ENCODE data around the gene CD101. TPM values are rescaled to one million over a fixed set of nuclear protein-coding genes. Genes with fewer than 3 reads are reported as not detected.

The CD101 gene
- total RNA-seq, 2 experiments from 2014 or later, result 0.48 TPM; not detected in 1

DNA sequence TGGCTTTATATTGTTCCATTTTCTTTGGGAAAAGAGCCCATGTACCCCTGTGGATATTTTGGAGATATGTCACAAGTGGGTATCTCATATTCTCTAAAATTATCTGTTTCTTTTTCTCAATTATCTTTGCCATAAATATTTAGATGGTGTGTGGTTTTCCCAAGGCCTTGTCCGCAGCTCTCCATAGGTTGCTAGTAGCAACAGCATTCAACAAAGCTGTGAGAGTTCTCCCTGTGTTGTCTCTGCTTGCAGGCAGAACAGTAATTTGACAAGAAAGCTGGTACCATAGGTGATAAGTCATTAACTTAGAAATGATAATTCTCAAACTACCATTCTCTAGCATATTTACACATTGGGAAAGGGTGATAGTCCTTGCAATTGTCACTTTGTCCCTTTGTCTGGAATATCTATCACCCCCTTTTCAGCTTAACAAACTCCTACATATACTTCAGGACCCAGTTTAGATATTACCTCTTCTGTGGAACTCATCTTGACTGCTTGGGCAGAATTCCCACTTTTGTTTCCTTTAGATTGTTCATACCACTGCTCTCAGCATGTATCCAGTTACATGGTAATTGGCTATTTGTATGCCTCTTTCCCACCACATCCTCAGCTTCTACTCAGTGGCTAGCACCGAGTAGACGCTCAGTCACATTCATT, 8.9 kb downstream of the CD101 start:
- POLR2A ChIA-PET, result no interaction called here
- CTCF ChIA-PET, result no interaction called here

DNA sequence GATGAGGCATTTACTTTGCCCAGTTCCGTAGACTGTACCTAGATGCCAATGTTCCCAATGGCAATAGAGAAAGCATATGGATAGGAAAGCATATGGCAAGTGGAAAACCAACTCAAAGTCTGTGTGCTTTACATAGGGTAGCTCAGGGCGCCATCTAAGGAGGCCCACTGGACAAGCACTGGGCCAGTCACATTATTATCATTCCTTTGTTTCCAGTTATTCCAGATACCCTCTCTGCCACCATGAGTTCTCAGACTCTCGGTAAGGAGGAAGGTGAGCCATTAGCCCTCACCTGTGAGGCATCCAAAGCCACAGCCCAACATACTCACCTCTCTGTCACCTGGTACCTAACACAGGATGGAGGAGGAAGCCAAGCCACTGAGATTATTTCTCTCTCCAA, 9.8 kb downstream of the CD101 start:
- CTCF ChIA-PET, result no interaction called here
- POLR2A ChIA-PET, result no interaction called here

DNA sequence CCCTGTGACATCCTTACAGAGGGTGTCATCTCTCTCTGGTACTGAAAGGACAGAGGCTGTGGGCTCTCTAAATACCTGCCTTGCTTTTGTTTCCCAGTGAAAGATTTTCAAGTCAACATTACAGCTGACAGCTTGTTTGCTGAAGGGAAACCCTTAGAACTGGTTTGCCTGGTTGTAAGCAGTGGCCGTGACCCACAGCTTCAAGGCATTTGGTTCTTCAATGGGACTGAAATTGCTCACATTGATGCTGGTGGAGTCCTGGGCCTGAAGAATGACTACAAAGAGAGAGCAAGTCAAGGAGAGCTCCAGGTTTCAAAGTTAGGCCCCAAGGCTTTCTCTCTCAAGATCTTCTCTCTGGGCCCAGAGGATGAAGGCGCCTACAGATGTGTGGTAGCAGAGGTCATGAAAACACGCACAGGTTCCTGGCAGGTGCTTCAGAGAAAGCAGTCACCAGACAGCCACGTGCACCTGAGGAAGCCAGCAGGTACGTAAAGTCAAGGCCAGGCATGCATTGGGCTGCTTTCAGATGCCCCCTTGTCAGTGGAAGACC, 11.8 kb downstream of the CD101 start:
- CTCF ChIA-PET, result interaction anchor here (0.9 kb wide), 1 partner anchor 78 kb away, joined by 3 read pairs; no protein-coding TSS in a partner anchor
- POLR2A ChIA-PET, result no interaction called here

GRCh38 chr1:117014209-117014608, 12.6 kb downstream of the CD101 start:
- POLR2A ChIA-PET, result no interaction called here
- CTCF ChIA-PET, result interaction anchor here (0.5 to 0.9 kb wide), 2 partner anchors 69 to 79 kb away, joined by 3 to 4 read pairs; no protein-coding TSS in a partner anchor

DNA sequence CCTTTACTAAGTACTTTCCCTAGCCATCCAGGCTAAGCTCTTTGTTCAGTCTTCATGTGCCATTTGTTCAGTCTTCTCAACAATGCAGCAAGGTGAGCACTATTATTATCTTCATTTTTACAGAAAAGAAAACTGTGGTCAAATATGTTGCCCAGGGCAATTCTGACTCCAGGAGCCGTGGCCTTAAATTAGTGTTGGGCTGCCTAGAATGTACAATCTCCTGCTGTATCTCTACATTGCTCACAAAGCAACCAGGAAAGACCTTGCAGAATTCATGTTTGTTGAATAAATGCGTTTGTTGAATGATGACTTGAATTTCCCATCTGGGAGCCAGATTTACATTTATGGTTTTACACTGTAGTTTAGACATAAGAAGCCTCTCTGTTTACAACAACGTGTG, 14.2 kb downstream of the CD101 start:
- POLR2A ChIA-PET, result no interaction called here

DNA sequence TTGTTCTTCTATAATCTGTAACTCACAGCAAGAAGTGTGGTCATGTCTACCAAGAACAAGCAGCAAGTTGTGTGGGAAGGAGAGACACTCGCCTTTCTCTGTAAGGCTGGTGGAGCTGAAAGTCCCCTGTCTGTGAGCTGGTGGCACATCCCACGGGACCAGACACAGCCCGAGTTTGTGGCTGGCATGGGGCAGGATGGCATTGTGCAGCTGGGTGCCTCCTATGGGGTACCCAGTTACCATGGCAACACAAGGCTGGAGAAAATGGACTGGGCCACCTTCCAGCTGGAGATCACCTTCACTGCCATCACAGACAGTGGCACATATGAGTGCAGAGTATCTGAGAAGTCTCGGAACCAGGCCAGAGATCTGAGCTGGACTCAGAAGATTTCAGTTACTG, 15.5 kb downstream of the CD101 start:
- CTCF ChIA-PET, result interaction anchor here (0.6 kb wide), 1 partner anchor 112 kb away, joined by 3 read pairs; no protein-coding TSS in a partner anchor
- POLR2A ChIA-PET, result no interaction called here

More for the DNA sequence above, 14.2 kb downstream of the CD101 start:
- CTCF ChIA-PET, result no interaction called here

DNA sequence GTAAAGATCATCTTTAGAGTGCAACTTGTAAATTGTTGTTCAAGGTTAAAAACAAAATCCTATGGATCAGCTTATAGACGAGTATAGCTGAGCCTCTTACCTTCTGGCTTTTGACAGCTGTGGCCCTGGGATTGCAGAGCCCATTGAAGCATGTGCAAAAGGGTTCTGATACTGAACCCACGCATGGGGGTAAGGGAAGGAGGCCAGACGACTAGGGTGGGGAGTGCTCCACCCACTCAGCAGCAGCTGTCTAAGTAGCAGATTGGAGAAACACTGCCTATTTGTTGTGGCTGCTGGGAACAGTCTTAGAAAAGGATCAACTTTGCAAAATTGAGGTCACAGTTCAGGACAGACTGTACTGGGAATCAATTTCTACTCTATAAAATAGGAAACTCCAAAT, 16.1 kb downstream of the CD101 start:
- ChIA-PET POLR2A (no interaction called here), CTCF (interaction anchor here (0.6 kb wide), 1 partner anchor 112 kb away, joined by 3 read pairs; no protein-coding TSS in a partner anchor)

DNA sequence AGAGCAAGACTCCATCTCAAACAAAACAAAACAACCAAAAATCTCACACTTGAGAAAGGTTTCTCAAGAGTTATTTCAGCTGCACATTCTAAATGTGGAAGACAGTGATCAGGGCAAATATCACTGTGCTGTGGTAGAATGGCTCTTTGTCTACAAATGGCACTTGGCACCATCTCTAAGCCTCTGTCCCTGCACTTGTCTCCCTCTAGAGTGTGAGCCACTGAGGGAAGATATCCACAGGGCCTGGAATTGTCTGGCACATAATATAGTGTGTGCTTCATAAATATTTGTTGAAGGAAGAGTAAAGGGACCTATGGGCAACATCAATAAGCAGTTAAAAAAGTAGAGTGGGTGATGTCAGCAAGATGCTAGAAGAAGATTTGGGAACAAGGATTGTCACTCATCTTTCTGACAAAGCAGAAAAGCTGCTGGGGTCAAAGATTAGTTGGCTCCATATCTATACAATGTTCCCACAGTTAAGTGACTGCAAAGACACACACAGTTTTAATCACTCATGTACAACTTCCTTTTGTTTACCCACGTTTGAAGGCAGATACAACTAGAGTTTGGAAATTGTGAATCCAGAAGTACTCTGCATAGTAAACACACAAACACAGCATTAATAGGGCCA, 19.1 kb downstream of the CD101 start:
- POLR2A ChIA-PET, result no interaction called here

DNA sequence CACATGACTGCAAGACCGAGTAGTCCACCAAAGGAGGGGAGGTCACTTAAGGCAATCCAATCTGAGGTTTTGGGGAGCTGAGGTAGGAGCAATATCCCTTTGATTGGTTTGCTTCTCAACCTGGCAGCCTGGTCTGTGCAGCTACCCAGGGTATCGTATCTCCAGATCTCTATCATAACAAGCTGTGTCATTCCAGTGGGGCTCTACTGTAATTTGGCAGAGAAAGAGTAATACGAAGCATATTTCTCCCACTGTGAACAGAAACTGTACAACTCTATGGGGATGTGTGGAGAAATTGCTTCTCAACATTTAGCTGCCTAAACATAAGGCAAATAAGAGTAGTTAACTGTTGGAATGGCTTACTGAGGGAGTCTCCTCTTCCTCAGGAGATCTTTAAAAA, 20.6 kb downstream of the CD101 start:
- POLR2A ChIA-PET, result no interaction called here
- CTCF ChIA-PET, result no interaction called here

More for the DNA sequence above, 19.1 kb downstream of the CD101 start:
- CTCF ChIA-PET, result no interaction called here

GRCh38 chr1:117025568-117025967, 24.0 kb downstream of the CD101 start:
- ChIA-PET POLR2A (no interaction called here), CTCF (no interaction called here)

GRCh38 chr1:117026361-117026760, 24.8 kb downstream of the CD101 start:
- POLR2A ChIA-PET, result no interaction called here
- CTCF ChIA-PET, result no interaction called here

DNA sequence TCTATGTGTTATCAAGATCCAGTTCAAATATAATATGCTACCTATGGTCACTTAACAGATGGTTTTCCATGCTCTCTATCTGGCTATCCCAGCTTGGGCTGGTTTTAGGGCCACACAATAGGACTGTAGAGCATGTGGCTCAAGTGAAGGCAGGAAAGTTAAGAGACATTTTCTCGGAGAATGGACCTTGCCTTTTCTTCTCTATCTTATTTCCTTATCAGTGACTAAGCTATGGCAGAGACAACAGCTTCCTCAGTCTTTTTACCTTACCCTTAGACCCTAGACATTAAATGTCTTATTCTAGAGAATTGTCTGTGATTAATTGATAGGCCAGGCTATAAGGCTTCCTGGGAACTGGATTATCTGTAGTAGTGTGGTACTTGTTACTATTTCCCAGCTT, 28.1 kb downstream of the CD101 start:
- CTCF ChIA-PET, result no interaction called here
- POLR2A ChIA-PET, result no interaction called here

DNA sequence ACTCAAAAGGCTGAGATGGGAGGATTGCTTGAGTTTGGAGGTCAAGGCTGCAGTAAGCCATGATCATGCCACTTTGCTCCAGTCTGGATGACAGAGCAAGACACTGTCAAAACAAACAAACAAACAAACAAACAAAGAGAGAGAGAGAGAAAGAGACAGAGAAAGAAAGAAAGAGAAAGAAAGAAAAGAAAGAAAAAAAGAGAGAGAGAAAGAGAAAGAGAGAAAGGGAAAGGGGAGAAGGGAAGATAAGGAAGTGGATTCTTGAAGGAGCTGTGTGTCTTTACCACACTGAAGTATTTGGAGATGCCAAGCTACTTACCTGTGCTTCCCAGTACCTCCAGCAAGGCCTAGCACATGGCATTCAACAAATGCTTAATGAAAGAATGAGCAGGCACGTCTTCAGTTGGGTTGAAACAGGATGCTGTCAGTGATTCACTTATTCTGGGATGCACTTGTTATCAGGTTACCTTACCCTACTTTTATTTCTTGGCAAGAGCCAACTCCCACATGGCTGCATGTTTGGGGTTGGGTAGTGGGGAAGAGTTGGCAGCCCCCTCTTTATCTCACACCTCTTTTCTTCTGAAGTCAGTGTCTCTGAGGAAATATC, 28.8 kb downstream of the CD101 start:
- ChIA-PET CTCF (no interaction called here), POLR2A (no interaction called here)

DNA sequence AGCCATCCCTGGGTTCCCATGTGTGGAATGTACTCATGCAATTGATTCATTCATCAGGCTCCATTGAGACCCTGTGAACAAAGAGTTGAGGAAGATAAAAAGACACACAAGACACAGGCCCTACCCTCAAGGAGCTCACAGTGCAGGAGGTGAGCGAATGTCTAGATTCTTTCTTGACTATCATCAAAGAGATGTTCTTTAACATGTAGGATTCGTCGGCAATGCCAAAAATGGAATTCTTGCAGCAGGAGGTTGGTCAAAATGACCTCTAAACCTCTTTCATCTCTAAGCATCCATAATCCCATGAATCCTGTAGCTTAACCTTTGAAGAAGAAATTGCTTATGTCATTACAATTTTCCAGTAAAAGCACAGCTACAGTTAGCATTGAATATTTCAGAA, 30.7 kb downstream of the CD101 start:
- CTCF ChIA-PET, result no interaction called here

GRCh38 chr1:117032681-117033539, 31.4 kb downstream of the CD101 start:
- CTCF ChIA-PET, result no interaction called here
- POLR2A ChIA-PET, result no interaction called here

More for the DNA sequence above, 30.7 kb downstream of the CD101 start:
- POLR2A ChIA-PET, result no interaction called here

- CTCF ChIA-PET, result no interaction called here
- POLR2A ChIA-PET, result no interaction called here
These were observed 32.2 kb downstream of the CD101 start for GRCh38 chr1:117033772-117034171.

DNA sequence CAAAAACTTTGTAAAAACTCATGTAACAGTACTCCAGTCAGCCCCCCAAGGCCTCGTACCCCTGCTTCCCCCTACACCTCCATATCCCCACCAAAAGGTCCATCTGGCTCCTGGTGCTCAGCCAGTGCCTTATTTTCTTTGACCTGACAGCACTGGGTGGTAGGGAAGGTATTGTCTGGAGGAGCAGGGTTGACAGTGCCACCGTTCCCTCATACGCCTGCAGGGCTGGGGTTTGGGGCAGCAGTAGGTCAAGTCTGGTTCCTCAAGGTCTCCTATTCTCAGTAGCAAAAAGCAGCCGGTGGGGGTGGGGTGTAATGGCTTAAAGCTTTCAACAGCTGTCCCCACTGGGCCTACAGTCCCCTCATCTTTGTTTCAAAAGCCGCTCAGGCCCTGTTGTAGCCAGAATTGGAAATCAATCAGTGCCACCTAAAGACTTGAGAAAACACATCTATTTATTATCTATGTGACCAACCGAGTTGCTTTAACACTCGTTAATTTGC, 33.3 kb downstream of the CD101 start:
- CTCF ChIA-PET, result no interaction called here

DNA sequence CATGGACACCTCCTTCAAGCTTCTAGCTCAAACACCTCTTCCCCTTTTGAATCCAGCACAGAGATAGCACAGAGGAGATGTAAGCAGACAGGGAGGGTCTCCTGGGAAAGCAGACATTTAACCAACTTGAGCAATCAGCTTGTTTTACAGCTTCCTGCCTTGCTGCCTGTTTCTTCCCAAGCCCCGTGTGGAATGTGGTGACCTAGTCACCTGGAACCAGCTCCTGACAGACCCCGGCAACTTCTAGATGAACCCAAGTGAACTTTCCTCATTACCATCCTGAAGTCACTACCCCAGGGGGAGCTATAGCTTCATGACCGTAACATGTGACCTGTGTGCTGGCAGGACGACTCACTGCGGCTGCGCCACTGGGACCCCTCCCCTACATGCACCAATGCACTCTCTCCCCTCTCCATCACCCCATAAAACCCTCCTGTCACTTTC, 34.5 kb downstream of the CD101 start:
- ChIA-PET POLR2A (no interaction called here), CTCF (no interaction called here)

More for the DNA sequence above, 33.3 kb downstream of the CD101 start:
- POLR2A ChIA-PET, result no interaction called here

GRCh38 chr1:117037802-117038201, 36.2 kb downstream of the CD101 start:
- POLR2A ChIA-PET, result no interaction called here
- CTCF ChIA-PET, result no interaction called here

DNA sequence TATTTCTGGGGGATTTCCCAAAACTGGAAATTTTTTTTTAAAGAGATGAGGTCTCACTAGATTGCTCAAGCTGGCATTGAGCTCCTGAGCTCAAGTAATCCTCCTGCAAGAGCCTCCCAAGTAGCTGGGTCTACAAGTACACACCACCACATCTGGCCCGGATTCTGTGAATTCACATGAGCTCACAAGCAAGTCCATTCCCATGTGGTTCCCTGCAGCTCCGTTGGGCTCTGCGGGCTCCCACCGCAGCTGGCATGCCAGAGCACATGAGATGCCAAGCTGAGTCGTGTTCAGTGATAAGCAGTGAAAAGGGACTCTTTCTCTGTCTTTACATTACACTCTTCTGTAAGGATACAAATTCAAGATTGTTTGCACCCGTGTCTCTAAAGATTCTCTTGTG, 36.7 kb downstream of the CD101 start:
- POLR2A ChIA-PET, result no interaction called here

More for the DNA sequence above, 36.7 kb downstream of the CD101 start:
- CTCF ChIA-PET, result no interaction called here
